ENCODE measurements around the gene PTGFR. TPM values are rescaled to one million over a fixed set of nuclear protein-coding genes. Genes with fewer than 3 reads are reported as not detected.

The PTGFR gene
- total RNA-seq, 4 donors from 2014 or later, result 1.4 to 3.4 (median 2.0) TPM

- ATAC-seq (no peak), DNase-seq (no peak)
- no peak for TF ChIP-seq POLR2A (IDR thresholded peaks at IDR 0.05)
- TF ChIP-seq, protein P1, sequence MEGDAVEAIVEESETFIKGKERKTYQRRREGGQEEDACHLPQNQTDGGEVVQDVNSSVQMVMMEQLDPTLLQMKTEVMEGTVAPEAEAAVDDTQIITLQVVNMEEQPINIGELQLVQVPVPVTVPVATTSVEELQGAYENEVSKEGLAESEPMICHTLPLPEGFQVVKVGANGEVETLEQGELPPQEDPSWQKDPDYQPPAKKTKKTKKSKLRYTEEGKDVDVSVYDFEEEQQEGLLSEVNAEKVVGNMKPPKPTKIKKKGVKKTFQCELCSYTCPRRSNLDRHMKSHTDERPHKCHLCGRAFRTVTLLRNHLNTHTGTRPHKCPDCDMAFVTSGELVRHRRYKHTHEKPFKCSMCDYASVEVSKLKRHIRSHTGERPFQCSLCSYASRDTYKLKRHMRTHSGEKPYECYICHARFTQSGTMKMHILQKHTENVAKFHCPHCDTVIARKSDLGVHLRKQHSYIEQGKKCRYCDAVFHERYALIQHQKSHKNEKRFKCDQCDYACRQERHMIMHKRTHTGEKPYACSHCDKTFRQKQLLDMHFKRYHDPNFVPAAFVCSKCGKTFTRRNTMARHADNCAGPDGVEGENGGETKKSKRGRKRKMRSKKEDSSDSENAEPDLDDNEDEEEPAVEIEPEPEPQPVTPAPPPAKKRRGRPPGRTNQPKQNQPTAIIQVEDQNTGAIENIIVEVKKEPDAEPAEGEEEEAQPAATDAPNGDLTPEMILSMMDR (IDR thresholded peaks at IDR 0.05 in 4 of 5, conservative IDR thresholded peaks at IDR 0.05 in 1 of 5), result no peak
- Histone ChIP-seq H3K4me1 (no peaks in the 10 kb centered on the region), H3K9me3 (no peaks in the 10 kb centered on the region), H3K27ac (no peak overlapping the region), H3K4me3 (no peak overlapping the region), H3K27me3 (no peaks in the 10 kb centered on the region), H3K36me3 (no peaks in the 10 kb centered on the region)
- in situ Hi-C loops (cut with MboI; ENCODE audit: low sequenced_read_pairs in 4 of 4) (no loop called here), intact Hi-C loops (cut with DNase I; ENCODE audit: low total_unique reads) (no loop called here)
These were observed 29.4 kb downstream of the PTGFR start for GRCh38 chr1:78520216-78520615.

DNA sequence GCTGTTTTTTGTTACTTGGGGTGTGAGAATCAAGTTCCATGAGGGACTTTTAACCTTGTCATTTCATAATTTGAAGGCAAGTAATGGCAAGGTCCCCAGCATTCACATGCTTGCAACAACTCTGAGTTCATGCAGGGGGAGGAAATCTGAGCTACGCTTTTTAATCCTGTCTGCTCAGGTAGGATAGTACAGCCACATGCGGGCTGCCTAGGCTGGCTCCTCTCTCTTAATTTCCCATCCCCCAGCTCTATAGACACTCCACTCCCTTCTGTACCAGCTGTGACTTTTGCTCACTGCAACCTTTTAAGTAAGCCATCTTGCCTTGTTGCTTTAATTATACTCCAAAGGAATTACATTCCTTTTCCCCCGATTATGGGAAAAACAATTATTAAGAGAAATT lies 30.1 kb downstream of the PTGFR start:
- H3K27ac ChIP-seq, result no peak overlapping the region
- H3K9me3 ChIP-seq, result no peaks in the 10 kb centered on the region
- intact Hi-C loops (cut with DNase I; ENCODE audit: low total_unique reads) (no loop called here), in situ Hi-C loops (cut with MboI; ENCODE audit: low sequenced_read_pairs in 4 of 4) (no loop called here)
- no peak for TF ChIP-seq POLR2A (IDR thresholded peaks at IDR 0.05)
- TF ChIP-seq, protein P1 (IDR thresholded peaks at IDR 0.05 in 4 of 5, conservative IDR thresholded peaks at IDR 0.05 in 1 of 5), result no peak
- H3K4me3 ChIP-seq, result no peak overlapping the region
- no peak for ATAC-seq
- no peaks in the 10 kb centered on the region for H3K27me3 ChIP-seq
- no peaks in the 10 kb centered on the region for H3K36me3 ChIP-seq
- no peaks in the 10 kb centered on the region for H3K4me1 ChIP-seq
- no peak for DNase-seq

DNA sequence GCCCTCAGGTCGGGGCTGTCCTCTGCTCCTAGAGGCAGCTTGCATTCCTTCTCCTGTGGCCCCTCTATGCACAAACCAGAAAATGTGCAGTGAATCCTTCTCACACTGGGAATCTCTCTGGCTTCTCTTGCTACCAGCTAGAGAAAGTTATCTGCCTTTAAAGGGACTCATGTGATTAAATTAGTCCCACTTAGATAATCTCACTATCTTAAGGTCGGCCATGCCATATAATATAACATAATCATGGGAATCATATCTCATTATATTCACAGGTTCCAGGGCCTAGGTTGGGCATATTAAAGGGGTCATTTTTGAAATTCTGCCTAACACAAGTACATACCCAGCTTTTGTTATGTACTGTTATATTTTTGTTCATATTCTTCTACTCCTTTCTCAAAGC lies 31.4 kb downstream of the PTGFR start:
- Histone ChIP-seq H3K4me3 (no peak overlapping the region), H3K4me1 (no peaks in the 10 kb centered on the region), H3K27me3 (no peaks in the 10 kb centered on the region), H3K36me3 (no peaks in the 10 kb centered on the region), H3K9me3 (no peaks in the 10 kb centered on the region), H3K27ac (no peak overlapping the region)
- ATAC-seq (no peak), DNase-seq (no peak)
- TF ChIP-seq, protein P1 (IDR thresholded peaks at IDR 0.05 in 4 of 5, conservative IDR thresholded peaks at IDR 0.05 in 1 of 5), result no peak
- TF ChIP-seq POLR2A (IDR thresholded peaks at IDR 0.05), result no peak
- intact Hi-C loops (cut with DNase I; ENCODE audit: low total_unique reads) (no loop called here), in situ Hi-C loops (cut with MboI; ENCODE audit: low sequenced_read_pairs in 4 of 4) (no loop called here)

GRCh38 chr1:78526496-78526895 lies 35.7 kb downstream of the PTGFR start:
- in situ Hi-C loops (cut with MboI; ENCODE audit: low sequenced_read_pairs in 4 of 4), result no loop called here

DNA sequence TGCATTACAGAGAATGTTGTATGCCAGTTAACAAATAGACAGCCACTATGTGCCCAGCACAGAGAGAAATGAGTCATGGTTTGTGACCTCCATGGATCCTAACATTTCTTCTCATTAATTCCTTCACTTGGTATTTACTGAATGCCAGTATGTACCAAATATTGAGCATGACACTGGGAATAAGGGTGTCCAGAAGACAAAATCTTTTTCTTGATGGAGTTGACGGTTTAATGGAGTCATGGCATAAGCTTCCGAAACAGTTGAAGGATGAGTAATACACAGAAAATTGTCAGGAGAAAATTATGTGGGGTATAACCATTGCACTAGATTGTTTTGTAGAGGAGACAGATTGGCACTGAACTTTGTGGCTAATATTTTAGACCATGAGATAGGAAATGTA lies 36.9 kb downstream of the PTGFR start:
- ATAC-seq (no peak), DNase-seq (no peak)
- no peak overlapping the region for H3K4me3 ChIP-seq
- no peaks in the 10 kb centered on the region for H3K36me3 ChIP-seq
- no peaks in the 10 kb centered on the region for H3K27me3 ChIP-seq
- H3K9me3 ChIP-seq, result no peaks in the 10 kb centered on the region
- TF ChIP-seq, protein P1 (IDR thresholded peaks at IDR 0.05 in 4 of 5, conservative IDR thresholded peaks at IDR 0.05 in 1 of 5), result no peak
- TF ChIP-seq POLR2A (IDR thresholded peaks at IDR 0.05), result no peak
- H3K27ac ChIP-seq, result no peak overlapping the region
- intact Hi-C loops (cut with DNase I; ENCODE audit: low total_unique reads), result no loop called here
- in situ Hi-C loops (cut with MboI; ENCODE audit: low sequenced_read_pairs in 4 of 4), result no loop called here
- H3K4me1 ChIP-seq, result no peaks in the 10 kb centered on the region

More at GRCh38 chr1:78526496-78526895, 35.7 kb downstream of the PTGFR start:
- DNase-seq, result no peak
- no peak overlapping the region for H3K27ac ChIP-seq
- H3K9me3 ChIP-seq, result no peaks in the 10 kb centered on the region
- no peaks in the 10 kb centered on the region for H3K36me3 ChIP-seq
- TF ChIP-seq, protein P1 (IDR thresholded peaks at IDR 0.05 in 4 of 5, conservative IDR thresholded peaks at IDR 0.05 in 1 of 5), result no peak
- TF ChIP-seq POLR2A (IDR thresholded peaks at IDR 0.05), result no peak
- H3K4me1 ChIP-seq, result no peaks in the 10 kb centered on the region
- intact Hi-C loops (cut with DNase I; ENCODE audit: low total_unique reads), result no loop called here
- ATAC-seq, result no peak
- no peaks in the 10 kb centered on the region for H3K27me3 ChIP-seq
- no peak overlapping the region for H3K4me3 ChIP-seq
